Prostate gland (tissue), 2 donors: Measurements from ENCODE around the gene ACER3.
"Not testable (repeated sequence)": the region's sequence is repeated elsewhere in the genome, so short reads cannot be mapped to it uniquely, and the experiment has no call there.

Experiments
- POLR2AphosphoS5 ChIP-seq: sonication (generic); formaldehyde crosslinking; IDR thresholded peaks from one replicate; pipeline ENCODE4 v1.6.1; 2017; ENCODE audit warnings: antibody characterized with exemption
- TF ChIP-seq, protein P1 (sequence below), 4 experiments: fragments of 200-600 bp in 2 of 4; fragments of 450-650 bp in 2 of 4; sonication (generic) in 2 of 4; IDR thresholded peaks; 1 replicate in 3 of 4; 2 replicates in 1 of 4; pipeline ENCODE4 v1.5.1; 2016 to 2019; ENCODE audit warnings: antibody characterized with exemption in 4 of 4, mild to moderate bottlenecking in 2 of 4, moderate library complexity in 2 of 4

DNA sequence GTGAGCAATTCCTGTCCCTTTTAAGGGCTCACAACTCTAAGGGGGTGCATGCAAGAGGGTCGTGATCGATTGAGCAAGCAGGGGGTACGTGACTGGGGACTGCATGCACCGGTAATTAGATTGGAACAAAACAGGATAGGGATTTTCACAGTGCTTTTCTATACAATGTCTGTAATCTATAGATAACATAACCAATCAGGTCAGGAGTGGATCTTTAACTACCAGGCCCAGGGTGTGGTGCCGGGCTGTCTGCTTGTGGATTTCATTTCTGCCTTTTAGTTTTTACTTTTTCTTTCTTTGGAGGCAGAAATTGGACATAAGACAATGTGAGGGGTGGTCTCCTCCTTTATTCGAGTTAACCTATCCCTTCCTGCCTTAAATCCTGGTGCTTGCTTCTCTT, 40.9 kb downstream of the ACER3 start:
- TF ChIP-seq, protein P1, sequence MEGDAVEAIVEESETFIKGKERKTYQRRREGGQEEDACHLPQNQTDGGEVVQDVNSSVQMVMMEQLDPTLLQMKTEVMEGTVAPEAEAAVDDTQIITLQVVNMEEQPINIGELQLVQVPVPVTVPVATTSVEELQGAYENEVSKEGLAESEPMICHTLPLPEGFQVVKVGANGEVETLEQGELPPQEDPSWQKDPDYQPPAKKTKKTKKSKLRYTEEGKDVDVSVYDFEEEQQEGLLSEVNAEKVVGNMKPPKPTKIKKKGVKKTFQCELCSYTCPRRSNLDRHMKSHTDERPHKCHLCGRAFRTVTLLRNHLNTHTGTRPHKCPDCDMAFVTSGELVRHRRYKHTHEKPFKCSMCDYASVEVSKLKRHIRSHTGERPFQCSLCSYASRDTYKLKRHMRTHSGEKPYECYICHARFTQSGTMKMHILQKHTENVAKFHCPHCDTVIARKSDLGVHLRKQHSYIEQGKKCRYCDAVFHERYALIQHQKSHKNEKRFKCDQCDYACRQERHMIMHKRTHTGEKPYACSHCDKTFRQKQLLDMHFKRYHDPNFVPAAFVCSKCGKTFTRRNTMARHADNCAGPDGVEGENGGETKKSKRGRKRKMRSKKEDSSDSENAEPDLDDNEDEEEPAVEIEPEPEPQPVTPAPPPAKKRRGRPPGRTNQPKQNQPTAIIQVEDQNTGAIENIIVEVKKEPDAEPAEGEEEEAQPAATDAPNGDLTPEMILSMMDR (IDR thresholded peaks at IDR 0.05) = not testable (repeated sequence)
- TF ChIP-seq POLR2AphosphoS5 = not testable (repeated sequence)
